Measurements from ENCODE around the gene TRABD2B.

DNA sequence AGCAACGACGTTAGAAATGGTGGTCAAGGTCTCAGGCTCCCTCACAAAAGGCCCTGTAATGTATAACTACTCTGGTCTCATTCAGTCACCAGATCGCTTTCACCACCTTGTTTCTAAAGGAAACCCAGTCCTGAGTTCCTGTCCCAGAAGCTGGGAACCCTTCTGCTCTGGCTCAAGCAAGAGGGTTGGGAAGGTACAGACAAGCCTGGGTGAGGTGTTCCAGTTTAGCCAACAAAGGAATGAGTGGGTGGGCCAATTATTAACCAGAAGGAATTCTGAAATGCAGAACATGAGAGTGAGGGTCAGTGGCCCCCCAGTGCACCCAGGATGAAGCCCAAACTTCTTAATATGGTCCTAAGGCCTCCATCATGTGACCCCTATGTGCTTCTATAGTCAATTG, 17.5 kb downstream of the TRABD2B start:
- no peak for TF ChIP-seq SMC3 (IDR thresholded peaks at IDR 0.05; ENCODE audit: low read depth, low read length)
- TF ChIP-seq POLR2AphosphoS5 (IDR thresholded peaks at IDR 0.05; ENCODE audit: low read depth, low read length) = no peak
- TF ChIP-seq EP300 (IDR thresholded peaks at IDR 0.05; ENCODE audit: borderline replicate concordance in 1 of 2, low read depth in 1 of 2, low read length in 1 of 2) = no peak
- TF ChIP-seq, protein P1, sequence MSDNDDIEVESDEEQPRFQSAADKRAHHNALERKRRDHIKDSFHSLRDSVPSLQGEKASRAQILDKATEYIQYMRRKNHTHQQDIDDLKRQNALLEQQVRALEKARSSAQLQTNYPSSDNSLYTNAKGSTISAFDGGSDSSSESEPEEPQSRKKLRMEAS (IDR thresholded peaks at IDR 0.05; ENCODE audit: low read depth) = no peak
- TF ChIP-seq YY1 (IDR thresholded peaks at IDR 0.05; ENCODE audit: low read depth) = no peak
- TF ChIP-seq, protein P2, sequence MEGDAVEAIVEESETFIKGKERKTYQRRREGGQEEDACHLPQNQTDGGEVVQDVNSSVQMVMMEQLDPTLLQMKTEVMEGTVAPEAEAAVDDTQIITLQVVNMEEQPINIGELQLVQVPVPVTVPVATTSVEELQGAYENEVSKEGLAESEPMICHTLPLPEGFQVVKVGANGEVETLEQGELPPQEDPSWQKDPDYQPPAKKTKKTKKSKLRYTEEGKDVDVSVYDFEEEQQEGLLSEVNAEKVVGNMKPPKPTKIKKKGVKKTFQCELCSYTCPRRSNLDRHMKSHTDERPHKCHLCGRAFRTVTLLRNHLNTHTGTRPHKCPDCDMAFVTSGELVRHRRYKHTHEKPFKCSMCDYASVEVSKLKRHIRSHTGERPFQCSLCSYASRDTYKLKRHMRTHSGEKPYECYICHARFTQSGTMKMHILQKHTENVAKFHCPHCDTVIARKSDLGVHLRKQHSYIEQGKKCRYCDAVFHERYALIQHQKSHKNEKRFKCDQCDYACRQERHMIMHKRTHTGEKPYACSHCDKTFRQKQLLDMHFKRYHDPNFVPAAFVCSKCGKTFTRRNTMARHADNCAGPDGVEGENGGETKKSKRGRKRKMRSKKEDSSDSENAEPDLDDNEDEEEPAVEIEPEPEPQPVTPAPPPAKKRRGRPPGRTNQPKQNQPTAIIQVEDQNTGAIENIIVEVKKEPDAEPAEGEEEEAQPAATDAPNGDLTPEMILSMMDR (IDR thresholded peaks at IDR 0.05) = no peak
- TF ChIP-seq, protein P3, sequence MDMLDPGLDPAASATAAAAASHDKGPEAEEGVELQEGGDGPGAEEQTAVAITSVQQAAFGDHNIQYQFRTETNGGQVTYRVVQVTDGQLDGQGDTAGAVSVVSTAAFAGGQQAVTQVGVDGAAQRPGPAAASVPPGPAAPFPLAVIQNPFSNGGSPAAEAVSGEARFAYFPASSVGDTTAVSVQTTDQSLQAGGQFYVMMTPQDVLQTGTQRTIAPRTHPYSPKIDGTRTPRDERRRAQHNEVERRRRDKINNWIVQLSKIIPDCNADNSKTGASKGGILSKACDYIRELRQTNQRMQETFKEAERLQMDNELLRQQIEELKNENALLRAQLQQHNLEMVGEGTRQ (IDR thresholded peaks at IDR 0.05; ENCODE audit: borderline replicate concordance, low read depth, low read length) = no peak
- no peak for TF ChIP-seq MEF2A (IDR thresholded peaks at IDR 0.05; ENCODE audit: borderline replicate concordance, low read depth)
- TF ChIP-seq RCOR1 (IDR thresholded peaks at IDR 0.05; ENCODE audit: low read length) = no peak
- no peak for TF ChIP-seq RXRA (IDR thresholded peaks at IDR 0.05; ENCODE audit: borderline replicate concordance, low read depth)
- no peak for TF ChIP-seq TAF1 (IDR thresholded peaks at IDR 0.05; ENCODE audit: borderline replicate concordance, low read depth, low read length)
- TF ChIP-seq NFIC (IDR thresholded peaks at IDR 0.05; ENCODE audit: borderline replicate concordance) = no peak
- TF ChIP-seq, protein P4, sequence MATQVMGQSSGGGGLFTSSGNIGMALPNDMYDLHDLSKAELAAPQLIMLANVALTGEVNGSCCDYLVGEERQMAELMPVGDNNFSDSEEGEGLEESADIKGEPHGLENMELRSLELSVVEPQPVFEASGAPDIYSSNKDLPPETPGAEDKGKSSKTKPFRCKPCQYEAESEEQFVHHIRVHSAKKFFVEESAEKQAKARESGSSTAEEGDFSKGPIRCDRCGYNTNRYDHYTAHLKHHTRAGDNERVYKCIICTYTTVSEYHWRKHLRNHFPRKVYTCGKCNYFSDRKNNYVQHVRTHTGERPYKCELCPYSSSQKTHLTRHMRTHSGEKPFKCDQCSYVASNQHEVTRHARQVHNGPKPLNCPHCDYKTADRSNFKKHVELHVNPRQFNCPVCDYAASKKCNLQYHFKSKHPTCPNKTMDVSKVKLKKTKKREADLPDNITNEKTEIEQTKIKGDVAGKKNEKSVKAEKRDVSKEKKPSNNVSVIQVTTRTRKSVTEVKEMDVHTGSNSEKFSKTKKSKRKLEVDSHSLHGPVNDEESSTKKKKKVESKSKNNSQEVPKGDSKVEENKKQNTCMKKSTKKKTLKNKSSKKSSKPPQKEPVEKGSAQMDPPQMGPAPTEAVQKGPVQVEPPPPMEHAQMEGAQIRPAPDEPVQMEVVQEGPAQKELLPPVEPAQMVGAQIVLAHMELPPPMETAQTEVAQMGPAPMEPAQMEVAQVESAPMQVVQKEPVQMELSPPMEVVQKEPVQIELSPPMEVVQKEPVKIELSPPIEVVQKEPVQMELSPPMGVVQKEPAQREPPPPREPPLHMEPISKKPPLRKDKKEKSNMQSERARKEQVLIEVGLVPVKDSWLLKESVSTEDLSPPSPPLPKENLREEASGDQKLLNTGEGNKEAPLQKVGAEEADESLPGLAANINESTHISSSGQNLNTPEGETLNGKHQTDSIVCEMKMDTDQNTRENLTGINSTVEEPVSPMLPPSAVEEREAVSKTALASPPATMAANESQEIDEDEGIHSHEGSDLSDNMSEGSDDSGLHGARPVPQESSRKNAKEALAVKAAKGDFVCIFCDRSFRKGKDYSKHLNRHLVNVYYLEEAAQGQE (IDR thresholded peaks at IDR 0.05; ENCODE audit: low read depth, low read length) = no peak
- no peak for TF ChIP-seq TEAD4 (IDR thresholded peaks at IDR 0.05; ENCODE audit: borderline replicate concordance, insufficient read depth)

Data from SK-N-SH (cell line).